KMS-11 (cell line): ENCODE measurements around the gene FANK1.
"Not testable (repeated sequence)": the region's sequence is repeated elsewhere in the genome, so short reads cannot be mapped to it uniquely, and the experiment has no call there.

Experiments used
- H2AFZ ChIP-seq: fragments of 200-600 bp; sonication (generic); 2 replicates; pipeline ENCODE4 v1.6.1; 2016; ENCODE audit warnings: antibody characterized with exemption, mixed run types, low read depth
- H3K27ac ChIP-seq: fragments of 200-600 bp; sonication (generic); 2 replicates; pipeline ENCODE4 v1.6.1; 2016; ENCODE audit warnings: mild to moderate bottlenecking, mixed run types
- H3K27me3 ChIP-seq: fragments of 200-600 bp; sonication (generic); 2 replicates; pipeline ENCODE4 v1.6.1; 2017; ENCODE audit warnings: mild to moderate bottlenecking, low read depth, mixed run types, moderate library complexity; ENCODE audit not compliant: insufficient read depth
- H3K36me3 ChIP-seq: fragments of 200-600 bp; sonication (generic); 2 replicates; pipeline ENCODE4 v1.6.1; 2017; ENCODE audit warnings: mild to moderate bottlenecking, mixed run types; ENCODE audit not compliant: insufficient read depth
- H3K4me1 ChIP-seq: fragments of 200-600 bp; sonication (generic); 2 replicates; pipeline ENCODE4 v1.6.1; 2016; ENCODE audit warnings: mild to moderate bottlenecking, low read depth, mixed run types; ENCODE audit not compliant: poor library complexity, severe bottlenecking
- H3K4me2 ChIP-seq: fragments of 200-600 bp; sonication (generic); 2 replicates; pipeline ENCODE4 v1.7.0; 2016; ENCODE audit warnings: mild to moderate bottlenecking, mixed run types
- H3K4me3 ChIP-seq: fragments of 200-600 bp; sonication (generic); IDR thresholded peaks from 2 replicates; pipeline ENCODE4 v1.6.1; 2017; ENCODE audit warnings: low read depth, low read length, mixed read lengths; ENCODE audit not compliant: insufficient read depth
- H3K79me2 ChIP-seq: fragments of 200-600 bp; sonication (generic); 2 replicates; pipeline ENCODE4 v1.6.1; 2016; ENCODE audit warnings: low read depth, mixed run types; ENCODE audit not compliant: insufficient read depth
- H3K9ac ChIP-seq: fragments of 200-600 bp; sonication (generic); 2 replicates; pipeline ENCODE4 v1.6.1; 2016; ENCODE audit warnings: mild to moderate bottlenecking, mixed run types
- H4K20me1 ChIP-seq: fragments of 200-600 bp; sonication (generic); 2 replicates; pipeline ENCODE4 v1.6.1; 2016; ENCODE audit warnings: mild to moderate bottlenecking, mixed run types; ENCODE audit not compliant: insufficient read depth
- CTCF ChIP-seq: fragments of 200-600 bp; sonication (generic); conservative IDR thresholded peaks from 2 replicates; pipeline ENCODE4 v1.6.1; 2017; ENCODE audit warnings: low read depth, mild to moderate bottlenecking, antibody characterized with exemption, low read length, moderate library complexity, mixed read lengths

FANK1 gene

GRCh38 chr10:125964558-125964957, 68.2 kb downstream of the FANK1 start:
- TF ChIP-seq CTCF, result no peak
- H4K20me1 ChIP-seq, result no peaks in the 10 kb centered on the region
- no peak overlapping the region for H3K4me2 ChIP-seq
- H3K9ac ChIP-seq, result no peak overlapping the region
- no peaks in the 10 kb centered on the region for H3K79me2 ChIP-seq
- no peak overlapping the region for H2AFZ ChIP-seq
- no peak overlapping the region for H3K4me3 ChIP-seq
- no peaks in the 10 kb centered on the region for H3K4me1 ChIP-seq
- H3K27me3 ChIP-seq, result no peaks in the 10 kb centered on the region
- H3K27ac ChIP-seq, result no peak overlapping the region
- H3K36me3 ChIP-seq, result no peaks in the 10 kb centered on the region; the same call in 1 of the 2 replicates

GRCh38 chr10:125967533-125967932, 71.2 kb downstream of the FANK1 start:
- no peak overlapping the region for H3K4me2 ChIP-seq
- H3K27me3 ChIP-seq, result no peaks in the 10 kb centered on the region
- no peak overlapping the region for H3K27ac ChIP-seq
- H3K36me3 ChIP-seq, result no peaks in the 10 kb centered on the region; the same call in 1 of the 2 replicates
- H3K9ac ChIP-seq, result no peak overlapping the region
- no peaks in the 10 kb centered on the region for H3K79me2 ChIP-seq
- no peak for TF ChIP-seq CTCF
- no peak overlapping the region for H3K4me3 ChIP-seq
- H3K4me1 ChIP-seq, result no peaks in the 10 kb centered on the region
- H2AFZ ChIP-seq, result no peak overlapping the region
- no peaks in the 10 kb centered on the region for H4K20me1 ChIP-seq

- H3K9ac ChIP-seq, H2AFZ ChIP-seq, H4K20me1 ChIP-seq, H3K36me3 ChIP-seq, H3K4me2 ChIP-seq, H3K27me3 ChIP-seq, H3K4me1 ChIP-seq, H3K79me2 ChIP-seq, H3K4me3 ChIP-seq, H3K27ac ChIP-seq: not testable (repeated sequence)
These were observed 73.8 kb downstream of the FANK1 start for GRCh38 chr10:125970077-125970630.

GRCh38 chr10:125976960-125977605, 80.7 kb downstream of the FANK1 start:
- H3K27me3 ChIP-seq, result no peaks in the 10 kb centered on the region
- H2AFZ ChIP-seq, result no peak overlapping the region
- H3K79me2 ChIP-seq, result no peaks in the 10 kb centered on the region
- no peaks in the 10 kb centered on the region for H3K4me1 ChIP-seq
- H4K20me1 ChIP-seq, result no peaks in the 10 kb centered on the region
- no peak for TF ChIP-seq CTCF
- H3K36me3 ChIP-seq, result no peaks in the 10 kb centered on the region
- no peak overlapping the region for H3K4me3 ChIP-seq
- H3K4me2 ChIP-seq, result no peak overlapping the region
- H3K27ac ChIP-seq, result no peak overlapping the region
- no peak overlapping the region for H3K9ac ChIP-seq

- H3K9ac ChIP-seq, result no peak overlapping the region
- no peak overlapping the region for H2AFZ ChIP-seq
- H3K4me3 ChIP-seq, result no peak overlapping the region
- no peak for TF ChIP-seq CTCF
- H3K36me3 ChIP-seq, result no peaks in the 10 kb centered on the region
- H3K27ac ChIP-seq, result no peak overlapping the region
- H3K4me2 ChIP-seq, result no peak overlapping the region
- H3K79me2 ChIP-seq, result no peaks in the 10 kb centered on the region
- H3K4me1 ChIP-seq, result no peaks in the 10 kb centered on the region
- H3K27me3 ChIP-seq, result no peaks in the 10 kb centered on the region
- no peaks in the 10 kb centered on the region for H4K20me1 ChIP-seq
These were observed 83.6 kb downstream of the FANK1 start for GRCh38 chr10:125979976-125980375.
